CD4-positive, alpha-beta memory T cell (primary cell): Measurements from ENCODE around the gene HMG20B. TPM values are rescaled to one million over a fixed set of nuclear protein-coding genes. Genes with fewer than 3 reads are reported as not detected.

Source experiments
- CTCF ChIA-PET: fragments of 350-600 bp; sonication (Branson Sonifier 250); formaldehyde crosslinking; loops from one replicate; lab custom pipeline; 2021; ENCODE audit warnings: inconsistent platforms; ENCODE audit not compliant: partially characterized antibody; lab: Charles Lee
- POLR2A ChIA-PET: fragments of 350-600 bp; sonication (Branson Sonifier 250); formaldehyde crosslinking; loops from one replicate; lab custom pipeline; 2021; ENCODE audit not compliant: partially characterized antibody; lab: Charles Lee
- DNase-seq, 5 donors: peaks; one replicate each; pipeline versions ENCODE4 v3.0.0 to v3.0.0-alpha.2; 2020 to 2022; ENCODE audit warnings: mixed read lengths in 1 of 5
- H3K27ac ChIP-seq: one replicate; pipeline ENCODE4 v1.7.0; 2013; ENCODE audit warnings: low read depth, low read length
- H3K27me3 ChIP-seq: 2 replicates; pipeline ENCODE4 v1.7.0; 2013; ENCODE audit warnings: mild to moderate bottlenecking, low read length, moderate library complexity; ENCODE audit not compliant: insufficient read depth
- H3K36me3 ChIP-seq: 2 replicates; pipeline ENCODE4 v1.7.0; 2013; ENCODE audit warnings: mild to moderate bottlenecking, low read length, moderate library complexity; ENCODE audit not compliant: insufficient read depth
- H3K4me1 ChIP-seq: 2 replicates; pipeline ENCODE4 v1.7.0; 2013; ENCODE audit warnings: mild to moderate bottlenecking, low read length, moderate library complexity; ENCODE audit not compliant: insufficient read depth
- H3K4me3 ChIP-seq, 2 donors: one replicate each; pipeline ENCODE4 v1.7.0; 2013; ENCODE audit warnings: low read length in 2 of 2, mild to moderate bottlenecking in 1 of 2
- H3K9me3 ChIP-seq, 2 donors: one replicate each; pipeline ENCODE4 v1.7.0; 2013; ENCODE audit warnings: low read length in 2 of 2, control low read depth in 1 of 2; ENCODE audit not compliant: control insufficient read depth in 1 of 2
- H3K27ac Mint-ChIP-seq, 7 donors: one replicate each; pipeline ENCODE4 v1.8.0; 2020 to 2021; ENCODE audit warnings: mixed read lengths in 7 of 7, mild to moderate bottlenecking in 6 of 7, inconsistent platforms in 3 of 7, moderate library complexity in 3 of 7
- H3K27me3 Mint-ChIP-seq, 2 donors: one replicate each; pipeline ENCODE4 v1.8.0; 2020 to 2021; ENCODE audit warnings: mixed read lengths in 2 of 2
- H3K36me3 Mint-ChIP-seq, 2 donors: one replicate each; pipeline ENCODE4 v1.8.0; 2020 to 2021; ENCODE audit warnings: mixed read lengths in 2 of 2, inconsistent platforms in 1 of 2, mild to moderate bottlenecking in 1 of 2
- H3K4me1 Mint-ChIP-seq, 4 donors: one replicate each; pipeline ENCODE4 v1.8.0; 2020 to 2021; ENCODE audit warnings: mixed read lengths in 4 of 4, mild to moderate bottlenecking in 1 of 4
- H3K4me3 Mint-ChIP-seq, 8 donors: one replicate each; pipeline ENCODE4 v1.8.0; 2020 to 2021; ENCODE audit warnings: mixed read lengths in 8 of 8, mild to moderate bottlenecking in 7 of 8, moderate library complexity in 6 of 8, inconsistent platforms in 3 of 8
- H3K9me3 Mint-ChIP-seq, 8 donors: one replicate each; pipeline ENCODE4 v1.8.0; 2020 to 2021; ENCODE audit warnings: mixed read lengths in 8 of 8, mild to moderate bottlenecking in 5 of 8, inconsistent platforms in 3 of 8, moderate library complexity in 1 of 8
- intact Hi-C: fragments of 100-400 bp; cut with micrococcal nuclease; formaldehyde crosslinking; loops from one replicate; pipeline ENCODE4 v1.15.1; 2023
- polyA plus RNA-seq, 2 donors: library from polyadenylated mRNA; unstranded; fragments of 300-500 nt; fragmentation: Illumina TruSeq; gene quantifications; one replicate each; pipeline ENCODE4 v1.2.3, GENCODE V29; 2021
- total RNA-seq, 2 experiments: library from RNA; stranded (reverse); gene quantifications; one replicate each; pipeline ENCODE4 v1.2.3, GENCODE V29; 2021

HMG20B gene
- total and polyA plus RNA-seq, 4 experiments from 2014 or later: 42.4 to 51.6 (median 45.6) TPM

DNA sequence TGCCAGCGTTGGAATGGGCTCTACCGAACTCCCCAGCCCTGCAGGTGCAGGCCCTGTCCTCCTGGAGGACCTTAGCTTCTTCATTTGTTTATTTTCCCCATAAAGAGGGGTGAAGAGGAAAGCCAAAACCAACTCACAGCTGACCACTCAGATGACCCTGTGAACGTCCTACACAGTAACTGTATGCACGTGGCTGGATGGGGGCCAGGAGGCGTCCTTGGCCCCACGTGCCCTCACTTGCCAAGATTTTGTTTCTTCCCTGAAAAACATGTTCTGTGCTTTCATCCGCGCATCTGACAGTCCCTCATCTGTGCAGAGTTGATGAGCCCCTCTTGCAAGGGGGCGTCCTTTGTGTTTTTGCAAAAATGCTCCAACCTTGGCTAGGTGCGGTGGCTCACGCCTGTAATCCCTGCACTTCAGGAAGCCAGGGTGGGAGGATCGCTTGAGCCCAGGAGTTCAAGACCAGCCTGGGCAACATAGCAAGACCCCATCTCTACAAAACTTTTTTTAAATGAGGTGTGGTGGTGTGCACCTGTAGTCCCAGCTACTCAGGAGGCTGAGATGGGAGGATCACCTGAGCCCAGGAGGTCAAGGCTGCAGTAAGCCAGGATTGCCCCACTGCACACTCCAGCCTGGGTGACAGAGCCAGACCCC, 39.1 kb upstream of the HMG20B start:
- Histone ChIP-seq H3K36me3 (peaks cover 44% of the 10 kb centered on the region), H3K9me3 (no peaks in the 10 kb centered on the region), H3K4me1 (no peaks in the 10 kb centered on the region), H3K4me3 (no peak overlapping the region), H3K27me3 (no peaks in the 10 kb centered on the region), H3K27ac (no peak overlapping the region)
- Mint-ChIP-seq H3K4me1 (peaks cover 0 to 1% (median 0%) of the 10 kb centered on the region in 4 donors), H3K9me3 (no peaks in the 10 kb centered on the region), H3K4me3 (no peak overlapping the region), H3K36me3 (peaks cover 10 to 26% of the 10 kb centered on the region in 2 donors), H3K27ac (no peak overlapping the region), H3K27me3 (no peaks in the 10 kb centered on the region)
- CTCF ChIA-PET: no interaction called here
- DNase-seq: no peak
- intact Hi-C loops: no loop called here
- POLR2A ChIA-PET: no interaction called here

DNA sequence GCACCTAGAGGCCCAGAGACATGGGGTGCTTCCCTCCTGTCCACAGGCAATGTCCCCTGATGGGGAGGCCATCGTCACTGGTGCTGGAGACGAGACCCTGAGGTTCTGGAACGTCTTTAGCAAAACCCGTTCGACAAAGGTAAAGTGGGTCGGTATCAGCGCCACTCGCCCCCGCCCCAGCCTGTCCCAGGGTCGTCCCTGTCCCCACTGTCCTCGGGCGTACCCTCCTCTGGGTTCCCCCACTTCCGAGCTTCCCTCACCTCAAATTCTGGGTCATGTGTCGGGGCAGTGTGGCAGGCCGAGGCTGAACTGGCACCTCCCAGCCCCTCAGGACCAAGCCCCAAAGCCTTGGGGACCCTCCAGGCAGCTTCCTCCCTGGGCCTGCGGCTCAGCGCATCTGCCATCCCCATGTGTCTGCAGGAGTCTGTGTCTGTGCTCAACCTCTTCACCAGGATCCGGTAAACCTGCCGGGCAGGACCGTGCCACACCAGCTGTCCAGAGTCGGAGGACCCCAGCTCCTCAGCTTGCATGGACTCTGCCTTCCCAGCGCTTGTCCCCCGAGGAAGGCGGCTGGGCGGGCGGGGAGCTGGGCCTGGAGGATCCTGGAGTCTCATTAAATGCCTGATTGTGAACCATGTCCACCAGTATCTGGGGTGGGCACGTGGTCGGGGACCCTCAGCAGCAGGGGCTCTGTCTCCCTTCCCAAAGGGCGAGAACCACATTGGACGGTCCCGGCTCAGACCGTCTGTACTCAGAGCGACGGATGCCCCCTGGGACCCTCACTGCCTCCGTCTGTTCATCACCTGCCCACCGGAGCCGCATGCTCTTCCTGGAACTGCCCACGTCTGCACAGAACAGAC, 38.1 kb upstream of the HMG20B start:
- Histone ChIP-seq H3K9me3 (no peaks in the 10 kb centered on the region), H3K4me3 (no peak overlapping the region), H3K4me1 (no peaks in the 10 kb centered on the region), H3K27me3 (no peaks in the 10 kb centered on the region), H3K36me3 (peaks cover 44% of the 10 kb centered on the region), H3K27ac (no peak overlapping the region)
- intact Hi-C loops: no loop called here
- peaks cover 14 to 27% of the 10 kb centered on the region in 2 donors for H3K36me3 Mint-ChIP-seq
- POLR2A ChIA-PET: no interaction called here
- DNase-seq: no peak
- no peaks in the 10 kb centered on the region for H3K27me3 Mint-ChIP-seq
- H3K4me3 Mint-ChIP-seq: no peak overlapping the region
- peaks cover 0 to 1% (median 0%) of the 10 kb centered on the region in 4 donors for H3K4me1 Mint-ChIP-seq
- CTCF ChIA-PET: no interaction called here
- H3K27ac Mint-ChIP-seq: peak overlapping the region in 4 of 7 donors; percentile 27 to 76 (median 69)
- H3K9me3 Mint-ChIP-seq: no peaks in the 10 kb centered on the region

- peak overlapping the region in 1 of 7 donors; percentile 27 for H3K27ac Mint-ChIP-seq
- peaks cover 44% of the 10 kb centered on the region for H3K36me3 ChIP-seq
- intact Hi-C loops: no loop called here
Observed at GRCh38 chr19:3535235-3535535, 37.6 kb upstream of the HMG20B start.

GRCh38 chr19:3535563-3535965, 37.2 kb upstream of the HMG20B start:
- intact Hi-C loops: no loop called here
- Histone ChIP-seq H3K36me3 (peaks cover 44% of the 10 kb centered on the region), H3K9me3 (no peaks in the 10 kb centered on the region), H3K27me3 (no peaks in the 10 kb centered on the region), H3K4me1 (no peaks in the 10 kb centered on the region), H3K27ac (no peak overlapping the region), H3K4me3 (no peak overlapping the region)
- ChIA-PET CTCF (no interaction called here), POLR2A (interaction anchor here (1.3 to 1.7 kb wide), 3 partner anchors 9 to 21 kb away, joined by 3 to 4 read pairs (median 3); no protein-coding TSS in a partner anchor)
- no peak for DNase-seq
- no peak overlapping the region for H3K27ac Mint-ChIP-seq
- no peaks in the 10 kb centered on the region for H3K9me3 Mint-ChIP-seq
- no peaks in the 10 kb centered on the region for H3K27me3 Mint-ChIP-seq
- peaks cover 19 to 29% of the 10 kb centered on the region in 2 donors for H3K36me3 Mint-ChIP-seq
- H3K4me1 Mint-ChIP-seq: peaks cover 0 to 1% (median 0%) of the 10 kb centered on the region in 4 donors
- H3K4me3 Mint-ChIP-seq: no peak overlapping the region

More at GRCh38 chr19:3535235-3535535, 37.6 kb upstream of the HMG20B start:
- H3K9me3 Mint-ChIP-seq: no peaks in the 10 kb centered on the region
- no peak overlapping the region for H3K27ac ChIP-seq
- DNase-seq: no peak
- H3K36me3 Mint-ChIP-seq: peaks cover 19 to 29% of the 10 kb centered on the region in 2 donors
- ChIA-PET POLR2A (interaction anchor here (1.5 kb wide), 1 partner anchor 9 kb away, joined by 3 read pairs; no protein-coding TSS in a partner anchor), CTCF (no interaction called here)
- no peaks in the 10 kb centered on the region for H3K4me1 ChIP-seq
- no peaks in the 10 kb centered on the region for H3K27me3 ChIP-seq
- H3K4me1 Mint-ChIP-seq: peaks cover 0 to 1% (median 0%) of the 10 kb centered on the region in 4 donors
- H3K27me3 Mint-ChIP-seq: no peaks in the 10 kb centered on the region
- no peak overlapping the region for H3K4me3 Mint-ChIP-seq
- H3K4me3 ChIP-seq: no peak overlapping the region
- H3K9me3 ChIP-seq: no peaks in the 10 kb centered on the region

GRCh38 chr19:3535981-3536380, 36.8 kb upstream of the HMG20B start:
- Histone ChIP-seq H3K36me3 (peaks cover 40% of the 10 kb centered on the region), H3K27ac (no peak overlapping the region), H3K27me3 (no peaks in the 10 kb centered on the region), H3K9me3 (no peaks in the 10 kb centered on the region), H3K4me3 (no peak overlapping the region), H3K4me1 (no peaks in the 10 kb centered on the region)
- ChIA-PET POLR2A (interaction anchor here (1.3 to 1.7 kb wide), 3 partner anchors 9 to 21 kb away, joined by 3 to 4 read pairs (median 3); no protein-coding TSS in a partner anchor), CTCF (interaction anchor here (1.2 kb wide), 1 partner anchor 10 kb away, joined by 3 read pairs; no protein-coding TSS in a partner anchor)
- Mint-ChIP-seq H3K4me1 (peaks cover 0 to 1% (median 0%) of the 10 kb centered on the region in 4 donors), H3K27ac (no peak overlapping the region), H3K27me3 (no peaks in the 10 kb centered on the region), H3K9me3 (no peaks in the 10 kb centered on the region), H3K36me3 (peaks cover 19 to 29% of the 10 kb centered on the region in 2 donors), H3K4me3 (peak overlapping the region in 1 of 8 donors; percentile 20)
- intact Hi-C loops: no loop called here
- no peak for DNase-seq

DNA sequence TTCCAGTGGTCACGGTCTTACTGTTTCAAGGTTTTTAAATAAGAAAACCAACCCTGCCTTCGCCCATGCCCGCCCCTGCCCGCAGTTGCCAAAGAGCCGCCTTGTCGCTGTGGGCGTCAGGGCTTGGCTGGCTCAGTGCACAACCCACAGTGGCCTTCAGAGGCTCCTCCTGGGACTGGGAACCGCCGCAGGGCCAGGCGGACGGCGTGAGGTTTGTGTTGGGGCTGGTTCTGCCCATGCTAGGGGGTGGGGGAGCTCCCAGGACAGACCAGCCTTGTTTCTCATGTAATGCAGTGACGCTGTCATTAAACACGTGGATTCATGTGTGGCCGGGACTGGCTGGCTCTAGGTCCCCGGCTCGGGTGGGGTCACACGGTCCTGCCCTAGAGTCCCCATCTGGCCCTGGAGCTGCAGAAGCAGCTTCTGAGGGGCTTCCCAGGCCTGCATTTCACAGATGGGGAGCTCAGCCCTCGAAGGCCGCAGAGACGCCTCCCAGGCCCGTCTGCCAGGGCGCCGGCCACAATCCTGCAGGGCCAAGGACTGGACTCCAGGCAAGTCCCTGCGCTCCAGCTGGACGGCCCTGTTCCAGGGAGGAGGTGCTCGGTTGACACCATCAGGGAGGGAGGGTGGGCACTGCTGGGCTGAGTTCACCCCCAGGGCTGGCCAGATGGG, 36.2 kb upstream of the HMG20B start:
- no peak overlapping the region for H3K27ac Mint-ChIP-seq

More for the DNA sequence above, 36.2 kb upstream of the HMG20B start:
- no peaks in the 10 kb centered on the region for H3K4me1 Mint-ChIP-seq
- Histone ChIP-seq H3K36me3 (peaks cover 34% of the 10 kb centered on the region), H3K27ac (no peak overlapping the region), H3K4me3 (no peak overlapping the region), H3K4me1 (no peaks in the 10 kb centered on the region), H3K9me3 (no peaks in the 10 kb centered on the region), H3K27me3 (no peaks in the 10 kb centered on the region)
- H3K9me3 Mint-ChIP-seq: no peaks in the 10 kb centered on the region
- intact Hi-C loops: no loop called here
- ChIA-PET CTCF (interaction anchor here (1.2 to 1.4 kb wide), 2 partner anchors 10 to 20 kb away, joined by 3 read pairs; partner anchors contain the start of gene MFSD12), POLR2A (interaction anchor here (1.3 to 1.7 kb wide), 4 partner anchors 9 to 20 kb away, joined by 3 to 4 read pairs (median 4); no protein-coding TSS in a partner anchor)
- H3K27me3 Mint-ChIP-seq: no peaks in the 10 kb centered on the region
- peaks cover 14 to 24% of the 10 kb centered on the region in 2 donors for H3K36me3 Mint-ChIP-seq
- no peak for DNase-seq
- peak overlapping the region in 1 of 8 donors; percentile 20 for H3K4me3 Mint-ChIP-seq
